ENCODE results near the gene SPAG16. TPM values are rescaled to one million over a fixed set of nuclear protein-coding genes. Genes with fewer than 3 reads are reported as not detected.
"Not testable (repeated sequence)": the region's sequence is repeated elsewhere in the genome, so short reads cannot be mapped to it uniquely, and the experiment has no call there.

The SPAG16 gene
- total RNA-seq, 2 experiments from 2014 or later = 8.4 to 8.5 TPM

DNA sequence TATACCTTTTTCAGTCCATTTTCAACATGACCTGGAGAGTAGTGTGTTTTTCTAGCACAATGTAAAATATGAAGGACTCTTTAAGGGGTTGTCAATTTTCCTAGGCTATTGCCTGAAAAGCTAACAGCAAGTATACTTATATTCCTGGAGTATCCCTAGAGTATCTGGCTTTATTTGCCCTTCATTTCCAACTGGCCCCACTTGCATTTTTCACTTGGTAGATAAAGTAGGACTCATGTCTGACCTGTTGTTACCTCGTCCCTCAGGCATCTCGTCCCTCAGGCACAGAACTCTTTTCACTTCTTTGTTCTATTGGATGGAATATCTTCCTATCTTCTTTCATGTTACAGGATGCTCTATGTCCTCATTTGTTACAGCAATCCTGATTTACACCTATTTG is 69.2 kb downstream of the SPAG16 start:
- Mint-ChIP-seq H3K9me3 (no peaks in the 10 kb centered on the region), H3K27ac (no peak overlapping the region), H3K27me3 (no peaks in the 10 kb centered on the region), H3K4me1 (no peaks in the 10 kb centered on the region), H3K36me3 (ENCODE audit: low read depth) (no peaks in the 10 kb centered on the region), H3K4me3 (no peak overlapping the region)
- ChIA-PET CTCF (no interaction called here), POLR2A (no interaction called here)
- no peak for DNase-seq

DNA sequence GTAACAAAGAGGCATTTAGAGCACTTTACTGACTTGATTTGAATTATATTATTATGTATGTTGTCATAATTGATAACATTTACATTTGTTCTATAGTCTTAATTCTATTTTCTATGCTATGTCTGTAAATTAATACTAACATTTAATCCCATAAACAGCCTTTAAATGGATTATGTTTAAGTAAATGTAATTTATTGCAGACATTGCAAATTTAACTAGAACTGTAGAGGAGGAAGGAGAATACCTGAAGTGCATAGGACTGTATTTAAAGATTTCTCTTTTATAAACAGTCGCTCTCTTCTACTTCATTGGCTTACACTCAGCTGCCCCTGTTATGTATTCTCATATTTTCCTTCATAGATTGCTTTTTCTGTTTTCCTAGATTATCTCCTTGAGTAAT is 92.4 kb downstream of the SPAG16 start:
- no peak for DNase-seq
- ChIA-PET POLR2A (no interaction called here), CTCF (no interaction called here)
- Mint-ChIP-seq H3K27me3 (no peaks in the 10 kb centered on the region), H3K27ac (no peak overlapping the region), H3K9me3 (no peaks in the 10 kb centered on the region), H3K4me1 (no peaks in the 10 kb centered on the region), H3K36me3 (ENCODE audit: low read depth) (no peaks in the 10 kb centered on the region), H3K4me3 (no peak overlapping the region)

GRCh38 chr2:213407027-213407426 is 122.8 kb downstream of the SPAG16 start:
- H3K4me3 Mint-ChIP-seq, CTCF ChIA-PET: not testable (repeated sequence)

GRCh38 chr2:213408426-213409070 is 124.3 kb downstream of the SPAG16 start:
- H3K27me3 Mint-ChIP-seq; POLR2A ChIA-PET; H3K9me3 Mint-ChIP-seq; H3K4me3 Mint-ChIP-seq; H3K4me1 Mint-ChIP-seq; H3K36me3 Mint-ChIP-seq (ENCODE audit: low read depth); DNase-seq; CTCF ChIA-PET; H3K27ac Mint-ChIP-seq: not testable (repeated sequence)

More at GRCh38 chr2:213407027-213407426, 122.8 kb downstream of the SPAG16 start:
- H3K27ac Mint-ChIP-seq; H3K4me1 Mint-ChIP-seq; POLR2A ChIA-PET; H3K9me3 Mint-ChIP-seq; H3K36me3 Mint-ChIP-seq (ENCODE audit: low read depth); H3K27me3 Mint-ChIP-seq; DNase-seq: not testable (repeated sequence)

DNA sequence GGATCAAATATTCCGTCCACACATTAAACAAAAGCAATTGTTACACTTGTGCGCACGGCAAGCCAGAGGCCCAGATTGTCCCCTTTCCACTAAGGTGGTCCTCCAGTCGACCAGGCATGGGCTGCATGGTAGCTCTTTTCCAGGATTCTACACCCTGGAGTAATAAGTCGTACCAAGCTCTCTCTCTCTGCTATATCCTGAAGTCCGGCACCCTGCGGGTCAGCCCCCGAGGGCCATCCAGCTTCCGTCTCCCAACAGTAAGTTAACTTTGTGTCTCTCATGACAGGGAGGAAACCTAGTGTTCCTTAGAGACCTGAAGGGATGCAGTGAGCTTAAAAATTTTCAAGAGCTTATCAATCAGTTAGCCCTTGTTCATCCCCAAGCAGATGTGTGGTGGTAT is 126.4 kb downstream of the SPAG16 start:
- DNase-seq; H3K9me3 Mint-ChIP-seq; H3K36me3 Mint-ChIP-seq (ENCODE audit: low read depth); H3K4me1 Mint-ChIP-seq; H3K27ac Mint-ChIP-seq; H3K27me3 Mint-ChIP-seq; H3K4me3 Mint-ChIP-seq; POLR2A ChIA-PET; CTCF ChIA-PET: not testable (repeated sequence)

GRCh38 chr2:213411582-213412289 is 127.5 kb downstream of the SPAG16 start:
- H3K4me3 Mint-ChIP-seq = no peak overlapping the region
- H3K27me3 Mint-ChIP-seq = no peaks in the 10 kb centered on the region
- DNase-seq = no peak
- H3K27ac Mint-ChIP-seq = peak overlapping the region; percentile 33
- no peaks in the 10 kb centered on the region for H3K36me3 Mint-ChIP-seq (ENCODE audit: low read depth)
- H3K9me3 Mint-ChIP-seq = peaks cover 3% of the 10 kb centered on the region
- ChIA-PET CTCF (no interaction called here), POLR2A (no interaction called here)
- H3K4me1 Mint-ChIP-seq = peaks cover 10% of the 10 kb centered on the region

DNA sequence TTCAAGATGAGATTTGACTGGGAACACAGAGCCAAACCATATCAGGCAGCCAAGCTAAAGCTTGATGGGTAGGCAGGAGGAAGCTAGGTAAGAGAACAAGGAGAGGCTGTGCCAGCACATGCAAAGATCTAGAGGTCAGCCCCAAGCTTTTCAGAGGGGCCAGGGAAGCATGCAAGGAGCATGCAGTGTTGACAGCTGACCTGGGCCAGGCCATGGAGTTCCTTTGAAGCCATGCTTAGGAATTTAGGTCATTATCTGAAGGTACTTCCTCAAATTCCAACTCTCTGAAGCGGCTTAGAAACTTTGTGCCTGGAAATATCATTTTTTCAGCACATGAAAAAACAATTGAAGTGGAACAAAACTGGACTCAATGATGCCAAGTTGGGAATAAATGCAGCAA is 130.8 kb downstream of the SPAG16 start:
- POLR2A ChIA-PET = no interaction called here
- no peak overlapping the region for H3K27ac Mint-ChIP-seq
- no peaks in the 10 kb centered on the region for H3K36me3 Mint-ChIP-seq (ENCODE audit: low read depth)
- no peaks in the 10 kb centered on the region for H3K27me3 Mint-ChIP-seq
- DNase-seq = no peak
- peaks cover 10% of the 10 kb centered on the region for H3K4me1 Mint-ChIP-seq
- no peak overlapping the region for H3K4me3 Mint-ChIP-seq
- peaks cover 2% of the 10 kb centered on the region for H3K9me3 Mint-ChIP-seq
- CTCF ChIA-PET = no interaction called here

DNA sequence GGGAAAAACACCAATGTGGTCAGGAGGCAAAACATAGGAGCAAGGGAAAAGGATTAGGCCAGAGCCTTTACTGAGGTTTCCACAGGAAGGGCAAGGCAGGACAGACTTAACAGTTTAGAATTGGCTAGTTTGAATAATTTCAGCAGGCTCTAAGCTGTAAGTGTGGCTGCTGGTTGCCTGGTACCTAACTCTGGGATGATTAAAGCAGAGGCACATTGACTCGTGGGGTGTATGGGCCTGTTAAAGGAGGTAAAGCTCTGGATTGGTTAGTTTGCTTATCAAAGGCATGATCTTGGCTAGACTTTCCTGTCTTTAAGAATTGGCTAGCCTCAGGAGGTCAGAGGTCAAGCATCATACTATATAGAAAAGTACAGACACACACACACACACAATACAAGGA is 132.6 kb downstream of the SPAG16 start:
- DNase-seq = no peak
- no peaks in the 10 kb centered on the region for H3K9me3 Mint-ChIP-seq
- ChIA-PET CTCF (no interaction called here), POLR2A (no interaction called here)
- H3K36me3 Mint-ChIP-seq (ENCODE audit: low read depth) = no peaks in the 10 kb centered on the region
- no peak overlapping the region for H3K4me3 Mint-ChIP-seq
- no peaks in the 10 kb centered on the region for H3K27me3 Mint-ChIP-seq
- no peak overlapping the region for H3K27ac Mint-ChIP-seq
- peaks cover 4% of the 10 kb centered on the region for H3K4me1 Mint-ChIP-seq

DNA sequence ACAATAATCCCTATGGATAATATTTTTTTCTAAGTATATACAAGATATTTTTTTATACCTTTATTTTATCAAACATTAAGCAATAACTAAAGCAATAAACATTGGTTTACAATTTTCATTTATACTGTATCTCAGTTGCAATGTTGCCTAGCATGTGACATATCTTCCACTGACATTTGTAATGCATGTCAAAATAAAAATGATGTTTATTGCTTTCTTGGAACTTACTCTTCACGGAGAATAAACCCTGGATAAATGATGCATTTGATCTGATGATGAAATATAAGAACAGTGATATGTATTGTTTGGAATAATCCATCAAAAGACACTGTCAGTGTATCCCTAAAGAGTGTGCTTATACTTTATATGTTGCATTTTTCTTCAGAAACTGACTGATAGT is 135.7 kb downstream of the SPAG16 start:
- H3K27ac Mint-ChIP-seq = no peak overlapping the region
- CTCF ChIA-PET = no interaction called here
- no peaks in the 10 kb centered on the region for H3K4me1 Mint-ChIP-seq
- no peaks in the 10 kb centered on the region for H3K27me3 Mint-ChIP-seq
- no peaks in the 10 kb centered on the region for H3K36me3 Mint-ChIP-seq (ENCODE audit: low read depth)
- no peak for DNase-seq
- POLR2A ChIA-PET = no interaction called here
- H3K9me3 Mint-ChIP-seq = no peaks in the 10 kb centered on the region
- no peak overlapping the region for H3K4me3 Mint-ChIP-seq

DNA sequence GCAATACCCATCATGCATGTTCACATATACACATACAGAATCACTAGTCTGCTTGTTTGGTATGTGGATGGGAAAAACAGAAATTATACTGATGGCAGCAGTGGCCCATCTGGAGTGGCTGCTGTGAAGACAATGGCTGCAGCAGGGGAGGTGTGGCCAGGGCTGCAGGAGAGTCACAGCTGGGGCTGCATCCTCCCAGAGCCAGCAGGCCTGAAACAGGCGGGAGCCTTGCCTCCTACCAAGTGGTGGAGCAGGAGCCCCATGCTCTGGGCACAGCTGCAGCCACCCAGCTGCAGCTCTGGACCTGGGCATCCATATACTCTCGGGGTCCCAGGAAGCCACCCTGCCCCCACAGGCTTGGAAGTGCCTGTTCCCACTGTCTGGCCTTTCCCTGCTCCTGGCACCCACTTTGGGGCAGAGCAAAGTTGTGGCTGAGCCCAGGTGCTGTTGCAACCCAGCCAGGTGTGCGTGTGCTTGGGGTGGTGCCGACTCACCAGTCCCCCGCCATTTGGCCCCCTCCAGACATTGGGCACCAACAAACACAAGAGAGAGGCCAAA is 136.6 kb downstream of the SPAG16 start:
- ChIA-PET POLR2A (no interaction called here), CTCF (no interaction called here)
- no peak overlapping the region for H3K27ac Mint-ChIP-seq
- DNase-seq = no peak
- H3K36me3 Mint-ChIP-seq (ENCODE audit: low read depth) = no peaks in the 10 kb centered on the region
- no peaks in the 10 kb centered on the region for H3K27me3 Mint-ChIP-seq
- H3K4me3 Mint-ChIP-seq = no peak overlapping the region
- H3K9me3 Mint-ChIP-seq = no peaks in the 10 kb centered on the region
- no peaks in the 10 kb centered on the region for H3K4me1 Mint-ChIP-seq

DNA sequence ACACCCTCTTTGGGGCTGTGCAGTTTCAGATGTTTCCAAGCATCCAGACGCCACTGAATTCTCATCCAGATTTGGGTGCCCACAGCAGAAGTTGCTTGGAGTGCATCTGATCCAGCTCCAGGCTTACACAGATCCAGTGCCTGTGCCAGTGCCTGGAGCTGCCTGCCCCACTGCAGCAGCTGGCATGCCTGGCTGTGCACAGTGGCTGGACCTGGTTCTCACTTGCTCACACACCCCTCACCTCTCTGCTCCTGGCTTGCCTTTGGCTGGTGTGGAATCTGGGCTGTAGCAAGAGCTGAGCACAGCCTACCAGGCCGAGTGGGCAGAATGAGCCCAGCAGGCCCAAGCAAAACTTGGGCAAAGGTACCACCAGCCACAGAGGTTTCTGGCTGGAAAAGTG is 137.9 kb downstream of the SPAG16 start:
- no peaks in the 10 kb centered on the region for H3K4me1 Mint-ChIP-seq
- ChIA-PET CTCF (no interaction called here), POLR2A (no interaction called here)
- H3K36me3 Mint-ChIP-seq (ENCODE audit: low read depth) = no peaks in the 10 kb centered on the region
- H3K27ac Mint-ChIP-seq = no peak overlapping the region
- no peak overlapping the region for H3K4me3 Mint-ChIP-seq
- no peak for DNase-seq
- no peaks in the 10 kb centered on the region for H3K9me3 Mint-ChIP-seq
- H3K27me3 Mint-ChIP-seq = no peaks in the 10 kb centered on the region

DNA sequence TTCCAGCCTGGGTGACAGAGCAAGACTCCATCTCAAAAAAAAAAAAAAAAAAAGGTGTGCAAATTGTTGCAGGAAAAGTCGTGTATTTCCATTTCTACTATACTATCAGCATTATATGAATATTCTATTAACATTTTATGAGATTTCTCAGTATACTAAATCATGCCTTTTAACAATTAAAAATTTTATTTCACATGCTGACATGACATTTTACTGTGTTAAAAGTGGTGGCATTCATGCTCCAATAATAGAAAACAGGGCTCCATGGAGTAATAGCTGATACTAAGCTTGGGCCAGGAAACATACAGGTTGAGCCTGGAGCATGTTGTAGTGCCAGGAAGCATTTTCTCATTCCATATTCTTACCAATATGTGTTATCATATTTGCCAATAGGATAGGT is 141.4 kb downstream of the SPAG16 start:
- H3K4me1 Mint-ChIP-seq = no peaks in the 10 kb centered on the region
- no peaks in the 10 kb centered on the region for H3K27me3 Mint-ChIP-seq
- ChIA-PET CTCF (no interaction called here), POLR2A (no interaction called here)
- H3K36me3 Mint-ChIP-seq (ENCODE audit: low read depth) = no peaks in the 10 kb centered on the region
- H3K27ac Mint-ChIP-seq = no peak overlapping the region
- H3K4me3 Mint-ChIP-seq = no peak overlapping the region
- no peak for DNase-seq
- peaks cover 2% of the 10 kb centered on the region for H3K9me3 Mint-ChIP-seq

- peaks cover 3% of the 10 kb centered on the region for H3K9me3 Mint-ChIP-seq
These were observed 145.3 kb downstream of the SPAG16 start for GRCh38 chr2:213429516-213429915.

DNA sequence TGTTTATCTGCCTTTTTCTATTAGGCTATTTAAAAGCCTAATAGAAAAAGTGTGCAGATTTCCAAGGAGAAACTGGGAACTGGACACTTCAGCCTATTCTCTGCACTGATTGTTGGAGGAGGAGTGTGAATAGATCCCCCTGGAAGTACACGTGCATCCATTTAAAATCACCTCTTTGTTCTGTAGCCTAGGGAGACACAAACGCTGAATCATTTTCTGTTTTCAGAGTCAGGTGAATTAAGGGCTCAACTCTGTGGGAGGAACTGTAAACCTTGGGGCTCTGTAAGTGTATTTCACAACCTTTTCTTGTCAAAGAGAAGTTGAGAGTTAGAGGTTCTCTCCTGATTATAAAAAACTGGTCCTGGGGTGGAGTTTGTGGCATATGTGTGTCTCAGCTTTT is 159.7 kb downstream of the SPAG16 start:
- Mint-ChIP-seq H3K4me1 (no peaks in the 10 kb centered on the region), H3K27ac (no peak overlapping the region), H3K36me3 (ENCODE audit: low read depth) (no peaks in the 10 kb centered on the region), H3K27me3 (no peaks in the 10 kb centered on the region), H3K9me3 (peaks cover 4% of the 10 kb centered on the region), H3K4me3 (no peak overlapping the region)
- no peak for DNase-seq
- POLR2A ChIA-PET = no interaction called here
- CTCF ChIA-PET = no interaction called here

More at GRCh38 chr2:213429516-213429915, 145.3 kb downstream of the SPAG16 start:
- POLR2A ChIA-PET = no interaction called here
- Mint-ChIP-seq H3K27me3 (no peaks in the 10 kb centered on the region), H3K4me3 (no peak overlapping the region), H3K27ac (no peak overlapping the region), H3K4me1 (no peaks in the 10 kb centered on the region), H3K36me3 (ENCODE audit: low read depth) (no peaks in the 10 kb centered on the region)
- CTCF ChIA-PET = no interaction called here
- DNase-seq = no peak

Measured in activated CD4-positive, alpha-beta memory T cell treated with anti-CD3 and anti-CD28 coated beads, Interleukin-2, amount 10 ng/mL, durations not matched to agents 7 days and 5 days (primary cell).